SK-N-MC (cell line): Measurements from ENCODE around the gene MGMT.

ENCODE experiments used
- DNase-seq: peaks from one replicate; pipeline ENCODE4 v3.0.0-alpha.2; 2011; ENCODE audit warnings: low read depth, low spot score
- H3K27ac ChIP-seq: fragments of 200-600 bp; sonication (generic); 2 replicates; pipeline ENCODE4 v1.5.1; 2016; ENCODE audit warnings: mixed run types
- H3K36me3 ChIP-seq: fragments of 200-600 bp; sonication (generic); 2 replicates; pipeline ENCODE4 v1.6.1; 2017; ENCODE audit warnings: antibody characterized with exemption, low read length, mixed read lengths; ENCODE audit not compliant: insufficient read depth
- H3K4me3 ChIP-seq: fragments of 200-600 bp; sonication (generic); 2 replicates; pipeline ENCODE4 v1.5.1; 2016
- H3K9ac ChIP-seq: fragments of 200-600 bp; sonication (generic); 2 replicates; pipeline ENCODE4 v1.8.0; 2017; ENCODE audit warnings: mixed run types, mixed read lengths; ENCODE audit not compliant: insufficient read length
- H3K9me3 ChIP-seq: fragments of 200-600 bp; sonication (generic); 2 replicates; pipeline ENCODE4 v1.6.1; 2017; ENCODE audit warnings: low read depth, mild to moderate bottlenecking, antibody characterized with exemption, low read length, moderate library complexity, mixed read lengths
- EZH2 ChIP-seq: fragments of 200-600 bp; sonication (generic); IDR thresholded peaks from one replicate; pipeline ENCODE4 v1.6.1; 2017; ENCODE audit warnings: antibody characterized with exemption
- FOXP2 ChIP-seq: optimal IDR thresholded peaks from 2 replicates; pipeline ENCODE3; 2011; ENCODE audit warnings: mild to moderate bottlenecking, moderate library complexity; ENCODE audit not compliant: insufficient read depth; ENCODE audit errors: extremely low read length, control extremely low read depth
- POLR2AphosphoS5 ChIP-seq: IDR thresholded peaks from 2 replicates; pipeline ENCODE4 v1.6.1; 2012; ENCODE audit warnings: mild to moderate bottlenecking, low read depth, low read length, borderline replicate concordance

Gene MGMT

GRCh38 chr10:129807211-129807610, 340.2 kb downstream of the MGMT start:
- TF ChIP-seq POLR2AphosphoS5 (no peak), FOXP2 (no peak)
- H3K27ac ChIP-seq: no peak overlapping the region
- no peak overlapping the region for H3K9ac ChIP-seq
- DNase-seq: no peak
- H3K9me3 ChIP-seq: no peaks in the 10 kb centered on the region
- H3K36me3 ChIP-seq: no peaks in the 10 kb centered on the region
- no peak overlapping the region for H3K4me3 ChIP-seq

DNA sequence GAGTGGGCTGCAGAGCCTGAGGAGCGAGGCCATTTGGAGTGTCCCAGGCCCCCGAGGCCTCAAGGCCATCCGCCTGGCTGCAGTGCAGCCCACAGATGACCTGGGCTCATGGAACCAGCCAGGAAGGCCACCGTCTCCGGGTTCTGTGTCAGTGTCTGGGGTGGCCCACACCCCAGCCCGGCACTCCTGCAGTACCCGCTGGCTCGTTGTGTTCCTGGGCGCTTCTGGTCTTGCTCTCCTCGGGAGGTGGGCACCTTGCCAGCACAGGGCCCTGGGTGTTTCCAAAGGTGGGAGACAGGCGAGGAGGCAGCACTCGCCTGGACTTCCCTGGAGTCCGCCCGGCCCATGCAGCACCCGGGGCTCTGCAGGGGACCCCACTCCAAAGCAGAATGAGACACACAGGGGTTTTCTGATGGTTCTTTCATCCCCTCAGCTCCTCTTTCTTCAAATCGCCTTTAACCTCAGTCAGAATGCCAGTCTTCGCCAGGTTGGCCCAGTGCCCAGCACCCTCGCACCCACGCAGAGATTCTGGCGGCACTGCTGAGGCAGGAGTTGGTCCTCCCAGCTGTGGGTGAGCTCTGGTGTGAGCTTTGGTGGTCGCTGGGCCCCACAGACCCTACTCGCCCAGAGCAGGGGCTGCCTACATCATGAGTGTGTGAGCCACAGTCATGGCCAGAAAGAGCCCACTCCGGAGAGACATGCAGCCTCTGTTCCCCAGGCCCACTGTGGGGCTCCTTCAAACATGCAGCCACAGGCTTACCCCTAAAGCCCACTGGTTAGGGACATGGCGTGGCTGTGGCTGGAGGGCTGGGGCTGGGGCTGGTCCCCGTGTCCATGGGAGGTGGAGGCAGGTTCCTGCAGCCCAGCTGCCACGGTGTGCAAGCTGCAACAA, 341.3 kb downstream of the MGMT start:
- Histone ChIP-seq H3K36me3 (no peaks in the 10 kb centered on the region), H3K9ac (no peak overlapping the region), H3K9me3 (no peaks in the 10 kb centered on the region), H3K4me3 (no peak overlapping the region), H3K27ac (no peak overlapping the region)
- DNase-seq: no peak
- TF ChIP-seq POLR2AphosphoS5: no peak
- no peak for TF ChIP-seq FOXP2
- no peak for TF ChIP-seq EZH2

DNA sequence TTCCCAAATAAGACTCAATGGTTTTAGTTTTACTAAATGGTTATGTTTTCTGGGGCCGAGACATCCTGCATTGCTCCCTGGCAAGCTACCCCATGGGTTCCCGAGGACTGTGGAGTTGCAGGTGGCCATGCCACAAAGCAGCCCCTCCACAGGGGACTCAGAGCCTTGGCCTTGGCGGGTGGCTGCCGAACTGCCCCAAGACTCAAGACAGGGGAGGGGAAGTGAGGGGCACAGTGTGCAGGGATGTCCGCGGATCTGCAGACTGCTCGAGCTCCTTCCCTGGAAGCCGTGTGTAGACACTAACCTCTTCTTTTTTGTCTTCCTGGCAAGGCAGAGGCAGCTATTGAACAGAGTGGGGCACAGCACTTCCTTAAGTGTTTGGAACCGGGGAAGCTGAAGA, 342.4 kb downstream of the MGMT start:
- H3K9ac ChIP-seq: no peak overlapping the region
- no peak overlapping the region for H3K27ac ChIP-seq
- H3K9me3 ChIP-seq: no peaks in the 10 kb centered on the region
- TF ChIP-seq EZH2 (no peak), POLR2AphosphoS5 (no peak), FOXP2 (no peak)
- no peak for DNase-seq
- H3K4me3 ChIP-seq: no peak overlapping the region
- no peaks in the 10 kb centered on the region for H3K36me3 ChIP-seq

GRCh38 chr10:129809841-129810240, 342.8 kb downstream of the MGMT start:
- Histone ChIP-seq H3K9me3 (no peaks in the 10 kb centered on the region), H3K4me3 (no peak overlapping the region), H3K9ac (no peak overlapping the region), H3K27ac (no peak overlapping the region), H3K36me3 (no peaks in the 10 kb centered on the region)
- DNase-seq: no peak
- no peak for TF ChIP-seq POLR2AphosphoS5
- TF ChIP-seq EZH2: no peak

- Histone ChIP-seq H3K27ac (no peak overlapping the region), H3K9me3 (no peaks in the 10 kb centered on the region), H3K36me3 (no peaks in the 10 kb centered on the region), H3K9ac (no peak overlapping the region), H3K4me3 (no peak overlapping the region)
- no peak for DNase-seq
- no peak for TF ChIP-seq POLR2AphosphoS5
- no peak for TF ChIP-seq FOXP2
Observed at GRCh38 chr10:129811208-129811607, 344.2 kb downstream of the MGMT start.

DNA sequence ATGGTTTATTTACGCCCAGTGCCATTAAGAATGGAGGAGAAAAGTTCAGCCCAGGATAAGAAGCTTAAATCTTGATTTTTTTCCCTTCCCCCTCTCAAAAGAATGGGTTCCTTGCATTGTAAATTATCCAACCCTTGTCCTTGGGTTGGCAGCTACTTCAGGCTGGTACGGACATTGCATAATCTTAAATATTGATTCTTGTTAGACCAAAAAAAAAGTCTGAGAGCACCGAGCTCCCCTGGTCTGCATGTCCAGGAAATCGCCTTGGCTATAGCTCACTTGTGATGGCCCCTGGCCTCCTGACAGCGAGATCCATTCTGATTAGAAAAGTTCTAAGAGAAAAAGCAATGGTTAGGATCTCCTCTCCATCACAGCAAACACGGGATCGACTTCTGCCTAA, 345.4 kb downstream of the MGMT start:
- H3K9me3 ChIP-seq: no peaks in the 10 kb centered on the region
- no peaks in the 10 kb centered on the region for H3K36me3 ChIP-seq
- H3K4me3 ChIP-seq: no peak overlapping the region
- H3K27ac ChIP-seq: no peak overlapping the region
- H3K9ac ChIP-seq: no peak overlapping the region
- DNase-seq: no peak
- TF ChIP-seq POLR2AphosphoS5: no peak
- no peak for TF ChIP-seq FOXP2
- no peak for TF ChIP-seq EZH2

DNA sequence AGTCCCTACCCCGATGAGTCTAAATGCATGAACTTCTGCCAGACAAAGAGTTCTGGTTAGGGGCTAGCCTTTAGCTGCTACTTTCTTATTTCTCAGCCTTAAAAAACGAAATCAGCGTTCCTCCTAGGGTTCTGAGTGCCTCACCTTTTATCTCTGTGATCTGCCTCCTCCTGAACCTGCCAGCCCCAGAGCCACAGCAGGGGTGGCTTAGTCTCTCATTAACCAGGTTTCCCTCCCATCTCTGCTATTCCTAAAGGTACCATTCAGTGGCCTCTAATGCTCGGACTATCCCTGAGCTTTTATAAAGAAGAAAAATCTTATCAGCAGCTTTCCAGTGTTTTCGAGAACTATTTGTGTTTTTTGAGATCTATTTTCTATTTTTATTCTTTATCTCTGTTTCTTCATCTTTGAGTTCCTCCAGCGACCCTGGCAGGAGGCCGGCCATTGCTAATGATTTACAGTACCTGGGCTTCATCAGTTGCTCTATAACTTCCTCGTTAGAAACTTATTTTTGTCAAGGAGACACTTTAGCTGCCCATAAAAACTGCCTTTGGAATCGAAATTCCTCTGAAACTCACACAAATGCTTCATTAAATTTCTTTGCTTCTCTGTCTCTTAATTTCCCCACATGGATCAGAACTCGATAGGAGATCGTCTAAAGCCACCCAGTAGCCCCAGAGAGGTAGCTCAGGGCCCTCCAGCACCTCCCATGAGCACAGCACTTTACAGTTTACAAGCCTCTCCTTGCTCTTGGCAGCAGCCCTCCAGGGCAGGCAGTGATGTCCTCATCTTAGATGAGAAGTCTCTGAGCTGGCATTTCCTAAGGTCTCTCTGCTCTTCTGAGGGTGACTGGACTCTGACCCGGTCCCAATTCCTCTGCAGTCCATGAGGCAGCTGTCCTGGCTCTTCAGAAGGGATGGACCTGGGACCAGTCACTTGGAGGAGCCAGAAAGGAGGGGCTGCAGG, 347.9 kb downstream of the MGMT start:
- H3K4me3 ChIP-seq: no peak overlapping the region
- no peak for TF ChIP-seq FOXP2
- TF ChIP-seq POLR2AphosphoS5: no peak
- no peak for TF ChIP-seq EZH2

GRCh38 chr10:129815898-129816655, 349.0 kb downstream of the MGMT start:
- H3K36me3 ChIP-seq: no peaks in the 10 kb centered on the region
- H3K27ac ChIP-seq: no peak overlapping the region
- H3K4me3 ChIP-seq: no peak overlapping the region
- DNase-seq: no peak
- no peaks in the 10 kb centered on the region for H3K9me3 ChIP-seq
- no peak overlapping the region for H3K9ac ChIP-seq
- TF ChIP-seq EZH2 (no peak), POLR2AphosphoS5 (no peak), FOXP2 (no peak)

More for the DNA sequence above, 347.9 kb downstream of the MGMT start:
- Histone ChIP-seq H3K36me3 (no peaks in the 10 kb centered on the region), H3K9ac (no peak overlapping the region), H3K27ac (no peak overlapping the region), H3K9me3 (no peaks in the 10 kb centered on the region)
- DNase-seq: no peak
